HG03103 (cell line): Measurements from ENCODE around the gene CXCR6.

Experiments
- ATAC-seq: cut with Tn5 transposase; IDR thresholded peaks from one replicate; pipeline ENCODE4 v1.9.1; 2021; ENCODE audit warnings: low read depth; ENCODE audit not compliant: unreplicated experiment

Gene CXCR6

DNA sequence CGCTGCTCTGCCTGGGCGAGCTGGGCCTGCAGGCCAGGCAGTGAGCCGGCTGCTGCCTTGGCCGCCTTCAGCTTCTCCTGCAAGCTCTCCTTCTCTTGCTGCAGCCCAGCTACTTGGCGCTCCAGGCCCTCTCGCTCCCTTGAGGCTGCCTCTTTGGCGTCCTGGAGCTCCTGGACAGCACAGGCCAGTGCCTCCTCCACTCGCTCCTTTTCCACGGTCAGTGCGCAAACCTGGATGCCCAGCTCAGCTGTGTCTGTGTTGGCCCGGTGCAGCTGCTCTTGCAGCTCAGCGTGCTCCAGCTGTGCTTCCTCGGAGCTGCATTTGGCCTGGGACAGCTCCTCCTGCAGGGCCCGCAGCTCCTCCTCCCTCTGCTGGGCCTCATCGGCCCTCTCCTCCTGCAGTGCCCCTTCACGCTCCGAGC lies 23.1 kb downstream of the CXCR6 start:
- ATAC-seq, result no peak

DNA sequence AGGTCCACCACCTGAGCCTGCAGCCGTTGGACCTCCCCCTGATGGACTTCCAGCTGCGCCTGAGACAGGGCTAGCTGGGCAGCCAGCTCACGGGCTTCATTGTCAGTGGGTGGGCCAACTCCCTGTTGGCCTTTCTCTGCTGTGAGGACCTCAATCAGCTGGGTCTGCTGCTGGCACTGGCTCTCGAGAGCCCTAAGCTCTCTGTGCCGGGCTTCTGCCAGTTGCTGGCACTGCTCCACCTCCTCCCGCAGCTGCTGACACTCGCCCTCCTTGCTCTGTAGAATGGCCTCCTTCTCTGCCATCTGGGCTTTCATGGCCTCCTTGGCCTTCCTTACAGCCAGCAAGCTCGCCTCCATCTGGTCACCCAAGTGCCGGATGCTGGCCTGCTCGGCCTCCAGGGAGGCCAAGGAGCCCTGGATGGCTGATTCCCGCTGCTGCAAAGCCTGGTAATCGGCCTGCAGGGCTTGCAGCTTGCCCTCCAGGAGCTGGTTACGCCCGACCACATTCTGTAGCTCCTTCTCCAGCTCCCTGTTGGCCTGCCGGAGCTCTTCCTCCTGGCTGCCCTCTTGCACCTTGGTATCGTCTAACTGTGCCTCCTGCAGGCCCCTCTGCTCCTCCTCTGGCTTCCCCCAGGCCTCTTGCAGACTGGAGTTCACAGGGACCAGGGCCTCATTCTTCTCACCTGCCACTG lies 23.8 kb downstream of the CXCR6 start:
- ATAC-seq, result no peak

DNA sequence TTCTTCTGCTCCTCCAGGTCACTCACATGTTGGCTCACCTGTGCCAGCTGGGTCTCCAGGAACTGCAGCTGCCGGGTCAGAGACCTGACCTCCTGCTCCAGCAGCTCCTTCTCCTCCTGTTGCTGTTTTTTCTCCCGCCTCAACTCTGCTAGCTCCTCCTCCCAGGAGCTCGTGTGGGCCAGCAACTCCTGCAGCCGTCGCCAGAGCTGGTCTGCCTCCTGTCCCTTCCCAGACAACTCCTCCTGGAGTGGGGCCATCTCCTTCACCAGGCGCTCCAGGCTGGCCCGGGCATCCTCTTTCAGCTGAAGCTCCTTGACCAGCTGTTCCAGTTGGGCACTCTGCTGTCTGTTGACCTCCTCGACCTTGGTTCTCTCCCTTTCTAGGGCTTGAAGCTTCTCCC lies 24.5 kb downstream of the CXCR6 start:
- ATAC-seq, result no peak

DNA sequence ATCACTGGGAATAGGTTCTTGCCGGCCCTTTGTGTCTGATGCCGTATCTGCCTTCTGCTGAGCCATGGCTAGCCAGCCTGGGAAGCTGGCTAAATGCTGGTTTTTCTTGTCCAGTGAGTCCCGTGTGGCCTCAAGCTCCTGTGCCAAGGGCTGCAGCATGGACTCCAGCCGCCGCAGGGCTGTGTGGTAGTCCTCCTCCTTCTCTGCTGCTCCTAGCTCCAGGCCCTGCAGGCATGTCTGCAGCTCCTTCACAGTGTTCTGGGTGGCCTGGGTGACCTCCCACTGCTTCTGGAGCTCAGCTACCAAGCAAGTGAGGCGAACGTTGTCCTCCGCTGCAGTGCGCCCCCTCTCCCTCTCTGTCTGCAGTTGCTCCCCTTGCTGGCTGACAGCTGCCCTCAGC lies 24.9 kb downstream of the CXCR6 start:
- no peak for ATAC-seq

DNA sequence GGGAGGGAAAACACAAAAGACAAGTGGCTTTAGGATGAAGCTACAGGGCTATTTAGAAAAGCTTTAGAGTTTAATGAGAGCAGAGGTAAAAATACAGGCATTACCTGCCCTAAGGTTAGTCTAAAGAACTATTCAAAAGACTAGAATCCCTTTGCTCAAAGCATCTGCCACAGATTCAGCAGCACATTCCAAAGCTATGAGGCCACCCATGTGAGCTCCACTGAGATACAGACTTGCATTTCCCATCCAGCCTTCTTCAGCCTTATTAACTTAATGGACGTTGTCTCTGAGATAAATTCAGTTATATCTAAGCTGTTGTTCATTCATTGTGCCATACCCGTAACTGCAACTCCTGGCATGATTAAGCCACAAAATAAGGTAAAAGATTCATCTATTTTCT lies 25.4 kb downstream of the CXCR6 start:
- ATAC-seq, result no peak

DNA sequence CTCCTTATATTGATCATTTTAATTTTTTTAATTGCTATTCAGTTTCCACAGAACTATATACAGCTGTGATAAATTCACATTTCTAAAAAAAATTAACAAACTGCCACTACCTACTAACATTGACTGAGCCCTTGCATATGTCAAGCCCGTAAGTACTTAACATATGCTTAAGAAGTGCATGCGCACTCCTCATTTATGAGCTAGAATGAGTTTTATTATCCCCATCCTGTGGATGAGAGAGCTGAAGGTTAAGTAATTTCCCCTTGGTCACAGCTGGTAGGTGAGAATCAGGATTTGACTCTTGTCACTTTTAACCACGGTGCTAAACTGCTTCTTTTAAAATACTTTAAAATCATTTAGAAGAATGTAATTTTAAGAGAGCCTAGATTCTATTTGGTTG lies 25.9 kb downstream of the CXCR6 start:
- ATAC-seq, result no peak

DNA sequence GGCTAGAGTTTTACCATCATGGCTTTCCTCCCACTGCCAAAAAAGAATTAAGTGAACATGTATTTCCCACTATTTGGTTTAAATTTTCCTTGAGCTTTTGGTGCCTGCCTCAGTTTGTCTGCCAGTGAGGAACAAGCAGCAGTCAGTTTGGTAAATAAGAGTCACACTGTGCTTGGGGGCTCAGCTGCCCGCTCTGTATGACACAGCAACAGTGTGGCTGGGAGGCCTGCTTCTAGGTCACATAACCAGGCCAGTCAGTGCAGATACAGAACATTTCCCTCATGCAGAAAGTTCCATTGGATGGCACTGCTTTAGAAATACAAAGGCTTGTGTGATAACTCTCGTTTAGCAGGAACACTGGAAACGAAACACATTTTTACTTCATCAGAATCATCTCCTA lies 26.7 kb downstream of the CXCR6 start:
- no peak for ATAC-seq

DNA sequence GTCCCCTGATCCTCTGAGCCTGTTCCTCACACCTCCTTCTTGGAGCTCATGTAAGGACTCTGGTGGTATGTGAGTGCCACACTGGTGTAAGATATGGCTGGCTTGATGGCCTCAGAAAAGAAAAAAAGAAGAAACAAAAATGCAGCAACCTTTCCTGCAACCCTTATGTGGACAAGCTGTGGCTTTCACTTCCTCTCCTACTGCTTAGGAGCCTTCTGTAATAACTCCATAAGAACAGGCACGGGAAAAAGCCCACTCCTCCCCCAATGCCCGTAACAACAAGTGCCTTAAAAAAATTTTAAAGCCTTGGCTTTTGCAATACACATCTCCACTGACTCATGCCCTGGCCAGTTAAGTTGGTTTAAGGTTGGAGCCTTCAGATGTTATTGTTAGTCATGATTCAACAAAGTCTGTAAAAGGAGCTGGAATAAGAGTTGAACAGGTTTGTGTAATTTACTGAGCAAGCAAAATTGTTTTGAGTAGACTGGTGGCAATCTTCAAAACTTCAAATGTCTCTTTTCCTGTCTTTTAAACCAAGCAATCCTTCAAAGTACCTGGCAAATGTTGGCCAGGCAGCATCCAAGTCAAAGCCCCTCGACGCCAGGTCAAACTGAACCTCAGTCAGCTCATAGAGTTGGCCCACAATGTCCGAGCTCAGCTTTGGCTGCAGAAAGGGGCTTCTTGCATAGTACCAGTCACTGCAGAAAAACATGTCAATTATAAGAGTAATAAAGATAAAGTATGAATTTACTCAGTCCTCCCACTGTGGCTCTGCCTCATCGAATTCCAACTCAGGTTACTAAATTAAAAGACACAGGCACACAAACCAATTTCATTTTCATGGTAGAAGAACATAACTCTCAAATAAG lies 29.5 kb downstream of the CXCR6 start:
- ATAC-seq, result no peak

DNA sequence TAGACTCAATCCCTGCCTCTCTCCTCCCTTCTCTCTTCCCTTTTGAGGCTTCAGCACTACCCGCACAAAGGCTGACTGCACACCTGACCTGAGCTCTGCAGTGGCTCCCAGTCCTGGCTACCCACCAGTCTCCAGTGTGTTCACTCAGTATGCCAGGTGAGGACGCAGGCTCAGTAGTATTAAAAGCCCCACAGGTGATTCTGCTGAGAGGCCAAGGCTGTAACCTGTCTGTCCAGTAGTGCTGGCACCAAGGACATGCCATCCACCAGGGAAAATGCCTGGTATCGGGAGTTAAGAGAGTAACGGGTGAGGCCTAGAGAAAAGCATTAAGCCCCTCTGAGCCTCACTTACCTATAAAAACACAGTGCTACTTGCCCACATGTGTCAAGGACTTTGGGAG lies 31.4 kb downstream of the CXCR6 start:
- ATAC-seq, result no peak

DNA sequence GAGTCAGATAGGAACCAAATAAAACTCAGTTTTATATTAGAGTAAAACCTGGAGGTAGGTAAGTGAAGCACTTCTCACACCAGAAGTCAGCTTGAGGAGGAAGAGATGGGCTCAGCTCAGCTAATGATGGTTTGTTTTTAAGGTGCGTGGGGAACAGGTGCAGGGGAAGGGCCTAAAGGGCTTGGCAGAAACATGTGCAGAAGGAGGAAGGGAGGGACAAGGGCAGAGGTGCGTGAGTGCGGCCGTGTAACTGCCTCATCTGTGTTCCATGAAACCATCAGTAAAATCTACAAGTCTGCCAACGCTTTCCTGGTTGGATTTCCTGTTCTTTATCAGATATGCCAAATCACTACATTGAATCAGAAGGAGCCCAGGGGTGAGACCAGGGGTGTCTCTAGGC lies 32.4 kb downstream of the CXCR6 start:
- no peak for ATAC-seq

DNA sequence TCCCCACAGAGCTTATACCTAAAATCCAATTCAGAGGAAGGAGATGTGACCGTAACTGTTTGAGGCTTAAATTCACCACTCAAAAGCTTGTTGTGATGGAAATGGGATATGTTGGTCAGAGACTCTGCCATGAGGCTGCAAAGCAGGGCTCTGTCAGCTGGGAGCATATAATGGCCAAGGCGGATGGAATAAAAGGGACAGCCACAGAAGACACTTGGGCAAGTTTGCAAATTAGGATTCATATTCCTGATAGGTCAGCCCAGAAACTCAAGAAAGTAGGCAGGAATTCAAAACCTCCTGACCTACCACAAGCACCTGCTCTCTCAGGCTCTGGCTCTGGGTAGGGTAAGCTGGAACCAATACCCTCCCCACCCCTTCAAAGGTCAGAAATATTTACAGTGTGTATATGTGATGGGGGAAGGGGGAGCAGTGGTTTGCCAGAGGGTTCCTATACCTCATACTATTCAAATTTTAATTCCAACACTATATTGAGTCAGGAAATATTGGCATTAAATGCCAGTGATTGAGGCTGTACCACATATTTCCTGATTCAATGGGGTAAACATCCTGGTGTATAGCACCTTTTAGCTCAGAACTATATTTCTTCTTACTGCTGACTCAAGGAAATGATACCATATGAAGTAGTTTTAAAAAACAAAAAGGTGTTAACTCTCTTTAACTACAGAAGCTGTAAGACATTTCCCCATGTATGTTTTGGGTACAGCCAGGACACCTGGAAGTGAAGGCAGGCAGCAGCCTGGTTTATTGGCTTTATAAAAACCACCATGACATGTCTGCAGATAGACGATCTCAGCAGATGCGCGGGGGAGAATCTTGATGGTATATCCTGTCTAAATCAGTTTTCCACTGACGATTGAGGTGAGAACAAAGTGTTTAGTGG lies 33.2 kb downstream of the CXCR6 start:
- ATAC-seq, result no peak

DNA sequence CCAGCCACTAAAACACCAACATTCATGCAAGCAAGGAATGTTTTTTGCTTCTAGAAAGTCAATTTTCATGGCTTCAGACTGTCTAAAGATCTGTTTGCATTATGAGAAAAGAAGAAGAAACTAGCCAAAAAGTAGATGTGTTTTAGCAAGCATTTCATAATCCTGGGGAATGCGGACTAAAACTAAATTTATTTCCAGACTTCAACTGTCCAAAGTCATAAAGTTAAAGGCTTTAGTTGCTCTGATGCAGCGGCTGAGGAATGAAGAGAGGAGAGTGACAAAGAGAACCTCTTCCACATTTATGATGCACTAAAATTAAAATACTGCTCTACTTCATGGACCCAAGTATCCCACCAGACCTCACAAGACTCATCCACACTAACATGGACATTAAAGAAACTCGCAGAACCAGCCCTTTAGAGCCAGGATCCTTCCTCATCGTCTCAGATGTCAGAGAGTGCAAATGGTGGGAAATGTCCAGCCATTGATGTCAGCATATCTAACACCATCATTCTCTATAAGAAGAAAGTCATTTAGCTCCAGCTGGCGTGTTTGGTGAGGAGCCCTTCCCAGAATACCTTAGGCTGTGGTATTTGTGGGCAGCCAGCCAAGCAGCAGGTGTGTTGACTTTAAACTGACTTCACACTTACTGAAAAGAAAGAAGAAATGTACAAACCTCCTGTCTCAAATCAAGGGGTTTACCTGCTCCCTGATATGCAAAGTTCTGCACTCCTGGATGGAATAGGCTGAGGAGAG lies 34.9 kb downstream of the CXCR6 start:
- ATAC-seq, result no peak

DNA sequence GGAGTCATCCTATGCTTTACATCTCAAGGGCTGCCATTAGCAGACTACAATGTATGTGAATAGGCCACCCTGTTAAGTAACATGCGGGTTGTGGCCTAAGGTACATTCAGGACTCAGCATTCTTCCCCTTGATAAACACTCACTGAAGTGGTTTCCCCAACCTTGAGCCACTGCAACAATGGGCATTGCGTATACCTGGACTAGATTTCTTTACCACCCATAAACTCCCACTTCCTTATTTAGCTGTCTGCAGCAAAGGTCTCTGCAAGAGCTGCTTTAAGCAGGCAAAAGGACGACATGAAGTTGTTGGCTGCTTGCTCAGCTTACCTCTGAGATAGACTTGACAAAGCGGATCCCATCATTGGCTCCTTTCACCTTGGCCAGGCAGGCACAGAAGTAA lies 36.1 kb downstream of the CXCR6 start:
- no peak for ATAC-seq

DNA sequence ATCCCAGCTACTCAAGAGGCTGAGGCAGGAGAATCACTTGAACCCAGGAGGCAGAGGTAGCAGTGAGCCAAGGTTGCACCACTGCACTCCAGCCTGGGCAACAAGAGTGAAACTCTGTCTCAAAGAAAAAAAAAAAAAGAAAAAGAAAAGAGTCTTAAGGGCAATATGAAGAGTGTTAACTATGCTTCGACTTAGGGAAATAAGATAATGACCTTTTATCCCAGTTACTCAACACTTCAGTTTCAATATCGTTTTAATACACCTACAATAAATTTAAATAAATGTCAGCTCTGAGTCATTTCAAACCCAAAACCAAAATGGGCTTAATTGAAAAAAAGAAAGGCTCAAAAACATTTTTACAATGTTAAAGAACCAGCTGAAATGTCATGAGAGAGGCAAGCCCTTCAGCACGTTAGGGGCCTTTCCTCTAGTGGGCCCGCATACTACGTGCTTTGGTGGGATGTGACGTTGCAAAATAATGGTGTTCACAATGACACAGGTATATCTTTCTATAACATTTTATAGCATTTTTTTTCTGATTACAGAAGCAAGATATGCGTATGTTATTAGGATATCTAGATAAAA lies 37.1 kb downstream of the CXCR6 start:
- ATAC-seq, result no peak

DNA sequence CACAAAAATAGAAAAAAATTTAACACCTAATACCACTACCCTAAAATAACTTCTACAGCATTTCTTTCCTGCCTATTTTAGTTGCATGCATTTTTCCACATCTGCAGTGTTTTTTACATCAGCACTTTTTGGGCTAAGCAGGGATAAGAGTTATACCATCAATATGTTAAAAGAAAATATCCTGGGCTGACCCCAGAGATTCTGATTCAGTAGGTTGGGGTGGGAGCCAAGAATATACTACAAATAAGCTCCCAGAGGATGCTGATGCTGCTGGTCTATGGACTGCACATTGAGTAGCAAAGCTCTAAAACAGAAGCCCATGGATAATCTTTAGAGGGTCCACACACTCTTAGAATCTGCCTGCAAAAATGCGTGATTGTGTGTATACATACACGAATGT lies 37.6 kb downstream of the CXCR6 start:
- no peak for ATAC-seq

DNA sequence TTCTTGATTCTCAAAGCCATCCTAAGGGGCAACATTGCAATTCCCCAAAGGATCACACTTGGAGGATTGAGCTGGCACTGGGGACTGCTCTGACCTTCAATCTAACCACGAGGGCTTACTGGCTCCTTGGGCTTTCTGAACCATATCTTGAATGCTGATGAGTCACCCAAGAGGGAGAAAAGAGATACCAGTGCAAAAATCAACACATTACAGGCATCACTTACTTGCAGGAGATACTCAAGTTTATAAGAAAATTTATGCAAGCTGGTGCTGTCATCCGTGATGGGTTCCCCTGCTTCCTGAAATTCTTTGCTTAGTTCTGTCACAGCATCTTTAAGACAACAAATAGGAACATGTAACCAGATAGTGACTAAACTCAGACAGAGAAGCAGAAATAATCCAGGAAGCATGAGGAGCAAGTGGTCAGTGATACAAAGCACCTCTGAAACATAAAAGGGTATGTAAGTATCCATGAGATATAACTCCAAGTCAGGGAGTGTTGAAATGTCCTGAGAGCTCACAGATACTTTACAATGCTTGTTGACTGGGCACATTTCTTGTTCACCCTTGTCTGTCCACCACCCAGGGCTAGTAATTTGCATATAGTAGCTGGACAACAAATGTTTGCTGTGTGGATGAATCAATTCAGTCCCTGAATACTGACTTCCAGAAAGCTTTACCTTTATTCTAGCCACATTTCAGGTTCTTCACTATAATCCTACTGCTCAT lies 38.2 kb downstream of the CXCR6 start:
- no peak for ATAC-seq

DNA sequence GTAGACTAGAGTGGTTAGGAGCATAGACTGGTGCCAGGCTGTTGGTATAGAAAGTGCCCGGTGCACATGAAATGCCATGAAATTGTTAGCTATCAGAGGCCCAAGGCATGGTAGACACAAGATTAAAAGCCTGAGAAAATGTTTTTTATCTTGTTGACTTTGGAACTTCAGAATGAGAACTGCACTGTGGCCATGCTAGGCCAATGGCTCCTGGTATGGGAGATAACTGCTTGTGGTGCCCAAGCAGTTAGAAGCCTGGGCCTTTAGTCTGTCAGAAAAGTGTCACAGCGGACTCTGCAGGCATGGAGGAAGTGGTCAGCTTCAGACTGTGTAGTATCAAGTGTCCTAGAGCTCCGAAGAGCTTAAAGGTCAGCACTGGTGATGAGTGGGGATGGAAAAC lies 40.5 kb downstream of the CXCR6 start:
- ATAC-seq, result no peak

DNA sequence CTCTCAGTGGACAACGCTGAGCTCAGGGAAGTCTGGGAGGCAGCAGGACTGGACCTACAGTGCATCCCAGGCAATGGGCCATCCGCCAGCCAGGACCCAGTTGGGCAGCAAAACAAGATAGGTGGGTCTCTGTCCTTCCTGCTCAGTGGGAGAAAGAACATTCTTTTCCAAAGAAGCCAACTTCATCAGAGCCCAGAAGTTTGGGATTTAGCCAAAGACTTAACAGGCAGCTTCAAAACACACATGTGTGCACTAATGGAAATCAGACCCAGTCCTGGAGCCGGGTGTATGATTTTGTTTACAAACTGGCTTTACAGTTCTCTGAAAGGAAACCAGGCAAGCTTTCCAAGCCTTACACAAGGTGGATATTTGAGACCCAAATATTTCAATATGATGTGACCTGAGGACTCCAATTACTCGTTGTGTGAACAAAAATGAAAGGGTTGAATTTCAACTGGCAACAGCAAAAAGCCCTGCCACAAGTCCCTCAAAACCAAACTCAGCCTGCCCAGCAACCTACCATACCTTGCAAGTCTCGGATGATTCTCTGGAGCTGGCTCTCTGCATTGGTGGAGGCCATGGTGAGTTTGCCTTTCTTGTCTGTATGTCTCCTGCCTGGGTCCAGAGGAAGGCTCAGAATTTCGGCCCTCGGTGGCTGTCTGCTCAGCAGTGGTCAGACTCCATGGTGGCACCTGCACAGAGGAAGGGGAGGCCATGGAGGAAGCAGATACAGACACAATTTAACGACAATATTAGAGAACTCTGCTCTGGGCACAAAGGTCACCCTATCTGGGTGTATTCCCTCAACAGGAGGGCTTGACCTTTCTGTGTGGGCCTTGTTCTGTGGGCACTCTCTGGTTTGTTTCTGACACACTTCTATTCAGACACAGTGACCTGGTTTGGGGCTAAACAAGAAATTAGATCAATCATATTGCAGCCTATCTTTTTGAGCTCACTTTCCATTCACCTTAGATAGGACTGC lies 41.4 kb downstream of the CXCR6 start:
- no peak for ATAC-seq
